ENCODE results near the gene CCNJL. TPM values are rescaled to one million over a fixed set of nuclear protein-coding genes. Genes with fewer than 3 reads are reported as not detected.

The CCNJL gene
- total and polyA plus RNA-seq, 4 donors, result 0.07 to 0.84 (median 0.63) TPM

DNA sequence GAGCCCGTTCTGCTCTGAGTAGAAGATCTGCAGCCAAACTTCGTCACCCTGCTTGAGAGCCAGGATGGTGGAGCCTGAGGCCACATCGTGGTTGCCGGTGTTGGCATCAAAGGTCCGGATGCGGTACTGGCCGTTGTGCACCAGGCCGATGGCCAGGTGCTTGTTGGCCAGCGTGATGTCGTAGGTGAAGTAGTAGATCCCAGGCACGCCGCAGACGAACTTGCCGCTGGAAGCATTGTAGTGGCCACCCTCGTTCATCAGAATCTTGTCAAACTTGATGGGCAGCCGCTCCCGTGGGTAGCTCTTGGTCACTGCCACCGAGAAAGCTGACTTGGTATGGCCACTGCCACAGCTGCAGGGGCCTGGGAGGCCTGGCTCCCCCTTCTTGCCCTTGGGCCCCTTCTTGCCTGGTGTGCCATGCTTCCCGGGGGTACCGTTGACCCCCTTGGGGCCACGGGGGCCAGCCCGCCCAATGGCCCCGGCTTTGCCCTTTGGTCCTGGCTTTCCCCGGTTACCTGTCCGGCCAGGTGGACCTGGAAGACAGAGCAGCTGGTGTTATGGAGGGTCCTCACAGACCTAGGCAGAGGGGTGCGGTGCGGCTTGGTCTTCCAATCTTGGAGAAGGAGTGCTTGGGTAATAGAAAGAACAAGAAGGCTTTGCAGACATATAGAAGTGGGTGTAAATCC, 37.0 kb upstream of the CCNJL start:
- DNase-seq (ENCODE audit: low spot score), result no peak
- H3K27me3 ChIP-seq (ENCODE audit: control insufficient read depth in 4 of 4, insufficient read depth in 4 of 4, low read length in 3 of 4), result peaks cover 0 to 4% (median 0%) of the 10 kb centered on the region in 4 donors
- no peak overlapping the region for H3K9ac ChIP-seq (ENCODE audit: low read depth in 1 of 2, low read length in 2 of 2)
- no peaks in the 10 kb centered on the region for H3K36me3 ChIP-seq (ENCODE audit: control insufficient read depth in 4 of 4, insufficient read depth in 3 of 4, low read depth in 1 of 4, low read length in 3 of 4)
- no peak overlapping the region for H3K27ac ChIP-seq (ENCODE audit: low read depth in 1 of 2, low read length in 2 of 2)
- H3K4me3 ChIP-seq (ENCODE audit: low read depth in 1 of 3, low read length in 3 of 3), result no peak overlapping the region
- WGBS, result 93% methylated on average over 27 of the region's 27 CpGs
- TF ChIP-seq TAF1 (conservative IDR thresholded peaks at IDR 0.05), result no peak
- TF ChIP-seq JUND (IDR thresholded peaks at IDR 0.05), result no peak
- TF ChIP-seq RAD21 (IDR thresholded peaks at IDR 0.05), result no peak
- TF ChIP-seq ZBTB33 (IDR thresholded peaks at IDR 0.05), result no peak
- TF ChIP-seq CTCF (IDR thresholded peaks at IDR 0.05; ENCODE audit: low read depth, low read length, missing input control), result no peak
- no peak for TF ChIP-seq GABPA (IDR thresholded peaks at IDR 0.05 in 1 of 2, conservative IDR thresholded peaks at IDR 0.05 in 1 of 2)
- TF ChIP-seq HNF4G (IDR thresholded peaks at IDR 0.05), result no peak
- TF ChIP-seq FOXA1 (IDR thresholded peaks at IDR 0.05), result no peak
- no peak for TF ChIP-seq NR2F2 (IDR thresholded peaks at IDR 0.05)
- no peak for TF ChIP-seq SP1 (IDR thresholded peaks at IDR 0.05)
- TF ChIP-seq, protein P1, sequence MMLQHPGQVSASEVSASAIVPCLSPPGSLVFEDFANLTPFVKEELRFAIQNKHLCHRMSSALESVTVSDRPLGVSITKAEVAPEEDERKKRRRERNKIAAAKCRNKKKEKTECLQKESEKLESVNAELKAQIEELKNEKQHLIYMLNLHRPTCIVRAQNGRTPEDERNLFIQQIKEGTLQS (IDR thresholded peaks at IDR 0.05), result no peak
- no peak for TF ChIP-seq FOXA2 (IDR thresholded peaks at IDR 0.05)
- TF ChIP-seq YY1 (IDR thresholded peaks at IDR 0.05), result no peak
- TF ChIP-seq RXRA (IDR thresholded peaks at IDR 0.05), result no peak
- H3K9me3 ChIP-seq (ENCODE audit: control insufficient read depth in 4 of 4, low read length in 3 of 4), result no peaks in the 10 kb centered on the region
- H3K4me1 ChIP-seq (ENCODE audit: control insufficient read depth in 4 of 4, insufficient read depth in 4 of 4, low read length in 3 of 4), result peaks cover 0 to 5% (median 0%) of the 10 kb centered on the region in 4 donors

GRCh38 chr5:160348080-160348479, 35.7 kb upstream of the CCNJL start:
- no peak overlapping the region for H3K27ac ChIP-seq (ENCODE audit: low read depth in 1 of 2, low read length in 2 of 2)
- no peak overlapping the region for H3K4me3 ChIP-seq (ENCODE audit: low read depth in 1 of 3, low read length in 3 of 3)
- peaks cover 0 to 5% (median 0%) of the 10 kb centered on the region in 4 donors for H3K4me1 ChIP-seq (ENCODE audit: control insufficient read depth in 4 of 4, insufficient read depth in 4 of 4, low read length in 3 of 4)
- peaks cover 0 to under 1% (median 0%) of the 10 kb centered on the region in 4 donors for H3K27me3 ChIP-seq (ENCODE audit: control insufficient read depth in 4 of 4, insufficient read depth in 4 of 4, low read length in 3 of 4)
- TF ChIP-seq YY1 (IDR thresholded peaks at IDR 0.05) (no peak), FOXA2 (IDR thresholded peaks at IDR 0.05) (no peak), FOXA1 (IDR thresholded peaks at IDR 0.05) (no peak), CTCF (IDR thresholded peaks at IDR 0.05; ENCODE audit: low read depth, low read length, missing input control) (no peak), MAX (IDR thresholded peaks at IDR 0.05) (no peak), EGR1 (IDR thresholded peaks at IDR 0.05; ENCODE audit: low read depth in 2 of 2) (no peak), JUND (IDR thresholded peaks at IDR 0.05) (no peak), HNF4A (conservative IDR thresholded peaks at IDR 0.05) (no peak), GABPA (IDR thresholded peaks at IDR 0.05 in 1 of 2, conservative IDR thresholded peaks at IDR 0.05 in 1 of 2) (no peak), REST (IDR thresholded peaks at IDR 0.05) (no peak), TAF1 (conservative IDR thresholded peaks at IDR 0.05) (no peak), RAD21 (IDR thresholded peaks at IDR 0.05) (no peak), SP1 (IDR thresholded peaks at IDR 0.05) (no peak), ZBTB33 (IDR thresholded peaks at IDR 0.05) (no peak)
- TF ChIP-seq, protein P1 (IDR thresholded peaks at IDR 0.05), result no peak
- no peak overlapping the region for H3K9ac ChIP-seq (ENCODE audit: low read depth in 1 of 2, low read length in 2 of 2)
- DNase-seq (ENCODE audit: low spot score), result no peak
- H3K36me3 ChIP-seq (ENCODE audit: control insufficient read depth in 4 of 4, insufficient read depth in 3 of 4, low read depth in 1 of 4, low read length in 3 of 4), result no peaks in the 10 kb centered on the region
- H3K9me3 ChIP-seq (ENCODE audit: control insufficient read depth in 4 of 4, low read length in 3 of 4), result no peaks in the 10 kb centered on the region
- 77% methylated on average over 11 of the region's 11 CpGs for WGBS

Data from liver (tissue), 9 donors.